ENCODE measurements around the gene PCSK5. TPM values are rescaled to one million over a fixed set of nuclear protein-coding genes. Genes with fewer than 3 reads are reported as not detected.

Gene PCSK5
- total RNA-seq, 1 experiment from 2014 or later = 7.5 TPM

- H3K79me1 ChIP-seq (ENCODE audit: insufficient read depth, low read depth, low read length, poor library complexity, severe bottlenecking) = no peaks in the 10 kb centered on the region
- Mint-ChIP-seq H3K36me3 (ENCODE audit: insufficient read depth in 1 of 3, low read depth in 3 of 3) (peaks cover 7 to 19% (median 19%) of the 10 kb centered on the region in 3 experiments), H3K4me3 (peak overlapping the region; percentile 79 to 86), H3K9me3 (no peaks in the 10 kb centered on the region; a peak in 2 of 5 replicates), H3K27me3 (ENCODE audit: low read depth) (peaks cover 1% of the 10 kb centered on the region; the same call in 1 of the 2 replicates), H3K27ac (peak overlapping the region in 1 of 3 experiments; percentile 38; a peak in 1 of 7 replicates), H3K4me1 (peaks cover 3 to 7% of the 10 kb centered on the region in 2 experiments; a peak in 3 of 4 replicates)
- DNase-seq = no peak
- no peak overlapping the region for H2AK5ac ChIP-seq (ENCODE audit: insufficient read length, low read length)
- no peak overlapping the region for H2BK120ac ChIP-seq (ENCODE audit: low read depth, low read length, poor library complexity, severe bottlenecking)
- H3K9me3 ChIP-seq (ENCODE audit: control insufficient read depth, low read depth, low read length) = no peaks in the 10 kb centered on the region
- no peak overlapping the region for H4K8ac ChIP-seq (replicated peaks; ENCODE audit: insufficient read length, low read depth, low read length)
- H2BK12ac ChIP-seq (ENCODE audit: insufficient read length, low read depth, low read length) = no peak overlapping the region
- no peaks in the 10 kb centered on the region for H3K4me1 ChIP-seq (ENCODE audit: insufficient read depth, low read length)
- no peak overlapping the region for H3K23ac ChIP-seq (ENCODE audit: insufficient read length, low read depth, low read length)
- H2AFZ ChIP-seq (ENCODE audit: low read length) = no peak overlapping the region
- no peak for TF ChIP-seq CTCF (conservative IDR thresholded peaks at IDR 0.05)
- no peak overlapping the region for H3T11ph ChIP-seq (ENCODE audit: low read length)
- no peak overlapping the region for H2BK20ac ChIP-seq (ENCODE audit: low read depth, low read length, poor library complexity, severe bottlenecking)
- H3K9ac ChIP-seq (ENCODE audit: extremely low read depth, insufficient read length, low read length) = no peak overlapping the region
- H2BK5ac ChIP-seq (ENCODE audit: insufficient read length, low read length) = no peak overlapping the region
- H3K27me3 ChIP-seq (ENCODE audit: insufficient read depth, low read length) = no peaks in the 10 kb centered on the region
- no peaks in the 10 kb centered on the region for H3K23me2 ChIP-seq (ENCODE audit: insufficient read length, low read depth, low read length, poor library complexity, severe bottlenecking)
- no peak overlapping the region for H3K4ac ChIP-seq (ENCODE audit: low read depth, low read length)
- no peak overlapping the region for H4K5ac ChIP-seq (ENCODE audit: insufficient read length, low read depth, low read length)
- no peak overlapping the region for H3K14ac ChIP-seq (ENCODE audit: insufficient read depth, low read length)
- no peaks in the 10 kb centered on the region for H3K79me2 ChIP-seq (ENCODE audit: insufficient read depth, low read length)
- no peak overlapping the region for H3K56ac ChIP-seq (ENCODE audit: insufficient read length, low read depth, low read length)
- H3K27ac ChIP-seq (ENCODE audit: insufficient read length, low read depth, low read length) = no peak overlapping the region
- no peaks in the 10 kb centered on the region for H4K20me1 ChIP-seq (ENCODE audit: control insufficient read depth, insufficient read depth, insufficient read length)
- no peak overlapping the region for H3K18ac ChIP-seq (ENCODE audit: insufficient read length, low read depth, low read length)
- H2BK15ac ChIP-seq (ENCODE audit: low read depth, low read length) = no peak overlapping the region
- H4K91ac ChIP-seq (ENCODE audit: insufficient read length, low read depth, low read length) = no peak overlapping the region
- WGBS (ENCODE audit: extremely low coverage, insufficient read length, low lambda C conversion rate) = no CpG with 5 or more reads among the region's 10 CpGs
- H3K4me2 ChIP-seq (ENCODE audit: insufficient read depth, insufficient read length, low read length) = peak overlapping the region; percentile 62
Measured at GRCh38 chr9:76395381-76395780, 504.9 kb downstream of the PCSK5 start.

Measured in H9 (cell line).